ENCODE data around the gene ID1.
"Not testable (repeated sequence)": the region's sequence is repeated elsewhere in the genome, so short reads cannot be mapped to it uniquely, and the experiment has no call there.

The ID1 gene

GRCh38 chr20:31568773-31569162, 36.3 kb upstream of the ID1 start:
- DNase-seq (ENCODE audit: low read depth in 1 of 2, low spot score in 1 of 2), result no peak
- in situ Hi-C loops (cut with HindIII; ENCODE audit: low pct_unique_long_range_greater_than_20kb, low sequenced_read_pairs), result no loop called here
- no peak for TF ChIP-seq JUND (IDR thresholded peaks at IDR 0.05; ENCODE audit: low read depth)

GRCh38 chr20:31569163-31570020, 35.7 kb upstream of the ID1 start:
- in situ Hi-C loops (cut with HindIII; ENCODE audit: low pct_unique_long_range_greater_than_20kb, low sequenced_read_pairs), result no loop called here
- TF ChIP-seq JUND (IDR thresholded peaks at IDR 0.05; ENCODE audit: low read depth), result no peak
- peak in 1 of 2 experiments; percentile 57 for DNase-seq (ENCODE audit: low read depth in 1 of 2, low spot score in 1 of 2)

GRCh38 chr20:31570021-31570463, 35.0 kb upstream of the ID1 start:
- in situ Hi-C loops (cut with HindIII; ENCODE audit: low pct_unique_long_range_greater_than_20kb, low sequenced_read_pairs), result no loop called here
- DNase-seq (ENCODE audit: low read depth in 1 of 2, low spot score in 1 of 2), result no peak
- no peak for TF ChIP-seq JUND (IDR thresholded peaks at IDR 0.05; ENCODE audit: low read depth)

- in situ Hi-C loops (cut with HindIII; ENCODE audit: low pct_unique_long_range_greater_than_20kb, low sequenced_read_pairs), result no loop called here
- no peak for DNase-seq (ENCODE audit: low read depth in 1 of 2, low spot score in 1 of 2)
- TF ChIP-seq JUND (IDR thresholded peaks at IDR 0.05; ENCODE audit: low read depth), result no peak
Observed at GRCh38 chr20:31570735-31571617, 34.1 kb upstream of the ID1 start.

- no peak for DNase-seq (ENCODE audit: low read depth in 1 of 2, low spot score in 1 of 2)
- TF ChIP-seq JUND (IDR thresholded peaks at IDR 0.05; ENCODE audit: low read depth), result no peak
- in situ Hi-C loops (cut with HindIII; ENCODE audit: low pct_unique_long_range_greater_than_20kb, low sequenced_read_pairs), result no loop called here
Observed at GRCh38 chr20:31572042-31572700, 32.9 kb upstream of the ID1 start.

GRCh38 chr20:31572701-31573554, 32.2 kb upstream of the ID1 start:
- in situ Hi-C loops (cut with HindIII; ENCODE audit: low pct_unique_long_range_greater_than_20kb, low sequenced_read_pairs), result no loop called here
- peak; percentile 73 to 98 for DNase-seq (ENCODE audit: low read depth in 1 of 2, low spot score in 1 of 2)
- TF ChIP-seq JUND (IDR thresholded peaks at IDR 0.05; ENCODE audit: low read depth), result peak; percentile 71; the same call in 1 of the 2 replicates

- TF ChIP-seq JUND (IDR thresholded peaks at IDR 0.05; ENCODE audit: low read depth), result no peak
- peak in 1 of 2 experiments; percentile 72 for DNase-seq (ENCODE audit: low read depth in 1 of 2, low spot score in 1 of 2)
- in situ Hi-C loops (cut with HindIII; ENCODE audit: low pct_unique_long_range_greater_than_20kb, low sequenced_read_pairs), result no loop called here
Observed at GRCh38 chr20:31573555-31574321, 31.4 kb upstream of the ID1 start.

- DNase-seq (ENCODE audit: low read depth in 1 of 2, low spot score in 1 of 2); in situ Hi-C loops (cut with HindIII; ENCODE audit: low pct_unique_long_range_greater_than_20kb, low sequenced_read_pairs): not testable (repeated sequence)
Observed at GRCh38 chr20:31574986-31575385, 30.1 kb upstream of the ID1 start.

- DNase-seq (ENCODE audit: low read depth in 1 of 2, low spot score in 1 of 2), result no peak
- in situ Hi-C loops (cut with HindIII; ENCODE audit: low pct_unique_long_range_greater_than_20kb, low sequenced_read_pairs), result no loop called here
- no peak for TF ChIP-seq JUND (IDR thresholded peaks at IDR 0.05; ENCODE audit: low read depth)
Observed at GRCh38 chr20:31576751-31577150, 28.3 kb upstream of the ID1 start.

- in situ Hi-C loops (cut with HindIII; ENCODE audit: low pct_unique_long_range_greater_than_20kb, low sequenced_read_pairs), result no loop called here
- DNase-seq (ENCODE audit: low read depth in 1 of 2, low spot score in 1 of 2), result no peak
Observed at GRCh38 chr20:31577194-31577593, 27.9 kb upstream of the ID1 start.

More at GRCh38 chr20:31577194-31577593, 27.9 kb upstream of the ID1 start:
- TF ChIP-seq JUND (IDR thresholded peaks at IDR 0.05; ENCODE audit: low read depth), result no peak
